CD14-positive monocyte (primary cell): Measurements from ENCODE around the gene GALNTL6. TPM values are rescaled to one million over a fixed set of nuclear protein-coding genes. Genes with fewer than 3 reads are reported as not detected.

ENCODE experiments used
- DNase-seq, 3 donors: peaks; one replicate each; pipeline ENCODE4 v3.0.0-alpha.2; 2011 to 2022
- H2AFZ ChIP-seq: 2 replicates; pipeline ENCODE4 v1.6.0; 2012; ENCODE audit warnings: mild to moderate bottlenecking, low read depth, low read length, inconsistent platforms; ENCODE audit not compliant: insufficient read depth, poor library complexity, severe bottlenecking
- H3K27ac ChIP-seq, 2 donors: 1 replicate in 1 of 2; 2 replicates in 1 of 2; pipeline ENCODE4 v1.5.1; 2012 to 2013; ENCODE audit warnings: low read length in 2 of 2, control low read depth in 1 of 2, inconsistent platforms in 1 of 2, low read depth in 1 of 2, mild to moderate bottlenecking in 1 of 2
- H3K27me3 ChIP-seq, 2 donors: one replicate each; pipeline versions ENCODE4 v1.6.0 to v1.6.1; 2011 to 2013; ENCODE audit warnings: low read length in 2 of 2; ENCODE audit not compliant: control insufficient read depth in 2 of 2, insufficient read depth in 2 of 2
- H3K36me3 ChIP-seq, 2 donors: replicated peaks in 1 of 2; 1 replicate in 1 of 2; 2 replicates in 1 of 2; pipeline versions ENCODE4 v1.5.1 to v1.6.1; 2012 to 2013; ENCODE audit warnings: low read length in 2 of 2, control low read depth in 1 of 2, inconsistent platforms in 1 of 2, mild to moderate bottlenecking in 1 of 2; ENCODE audit not compliant: insufficient read depth in 2 of 2, control insufficient read depth in 1 of 2
- H3K4me1 ChIP-seq, 2 donors: 1 replicate in 1 of 2; 2 replicates in 1 of 2; pipeline versions ENCODE4 v1.5.1 to v1.6.1; 2012 to 2013; ENCODE audit warnings: low read length in 2 of 2, control low read depth in 1 of 2, inconsistent platforms in 1 of 2, mild to moderate bottlenecking in 1 of 2, moderate library complexity in 1 of 2; ENCODE audit not compliant: insufficient read depth in 2 of 2, control insufficient read depth in 1 of 2
- H3K4me2 ChIP-seq: replicated peaks from 2 replicates; pipeline ENCODE3; 2012; ENCODE audit warnings: low read length, moderate library complexity, mild to moderate bottlenecking; ENCODE audit not compliant: poor library complexity, severe bottlenecking; ENCODE audit errors: extremely low read depth
- H3K4me3 ChIP-seq, 3 experiments: fragments of 200-600 bp in 1 of 3; sonication (generic) in 1 of 3; replicated peaks in 1 of 3; 1 replicate in 2 of 3; 2 replicates in 1 of 3; pipeline ENCODE4 v1.5.1; 2011 to 2013; ENCODE audit warnings: low read length in 3 of 3, mild to moderate bottlenecking in 3 of 3, control low read depth in 2 of 3, low read depth in 2 of 3, inconsistent platforms in 1 of 3, moderate library complexity in 1 of 3
- H3K79me2 ChIP-seq: 2 replicates; pipeline ENCODE4 v1.6.0; 2012; ENCODE audit warnings: mild to moderate bottlenecking, control low read depth, inconsistent platforms, low read length, moderate library complexity; ENCODE audit not compliant: insufficient read depth
- H3K9ac ChIP-seq: 2 replicates; pipeline ENCODE4 v1.6.0; 2017; ENCODE audit warnings: low read length, mild to moderate bottlenecking; ENCODE audit not compliant: insufficient read depth, poor library complexity, severe bottlenecking
- H3K9me3 ChIP-seq, 2 donors: replicated peaks in 1 of 2; 1 replicate in 1 of 2; 2 replicates in 1 of 2; pipeline versions ENCODE4 v1.5.1 to v1.6.1; 2012 to 2013; ENCODE audit warnings: low read length in 2 of 2, control low read depth in 1 of 2; ENCODE audit not compliant: control insufficient read depth in 1 of 2, insufficient read depth in 1 of 2
- H4K20me1 ChIP-seq: 2 replicates; pipeline ENCODE4 v1.6.0; 2012; ENCODE audit warnings: mild to moderate bottlenecking, low read length, control low read depth, moderate library complexity; ENCODE audit not compliant: insufficient read depth
- H3K27ac Mint-ChIP-seq, 7 donors: one replicate each; pipeline ENCODE4 v1.8.0; 2020; ENCODE audit warnings: mild to moderate bottlenecking in 7 of 7, mixed read lengths in 7 of 7, moderate library complexity in 6 of 7, inconsistent platforms in 2 of 7
- H3K27me3 Mint-ChIP-seq, 3 donors: one replicate each; pipeline ENCODE4 v1.8.0; 2021 to 2022; ENCODE audit warnings: low read depth in 3 of 3, mild to moderate bottlenecking in 3 of 3, mixed read lengths in 3 of 3, moderate library complexity in 3 of 3, inconsistent platforms in 1 of 3
- H3K36me3 Mint-ChIP-seq, 2 donors: one replicate each; pipeline ENCODE4 v1.8.0; 2020; ENCODE audit warnings: mixed read lengths in 2 of 2, inconsistent platforms in 1 of 2, mild to moderate bottlenecking in 1 of 2
- H3K4me1 Mint-ChIP-seq: one replicate; pipeline ENCODE4 v1.8.0; 2020; ENCODE audit warnings: mild to moderate bottlenecking, mixed read lengths
- H3K4me3 Mint-ChIP-seq, 2 donors: one replicate each; pipeline ENCODE4 v1.8.0; 2020; ENCODE audit warnings: mild to moderate bottlenecking in 2 of 2, mixed read lengths in 2 of 2, moderate library complexity in 1 of 2
- H3K9me3 Mint-ChIP-seq, 7 donors: one replicate each; pipeline ENCODE4 v1.8.0; 2020 to 2022; ENCODE audit warnings: mixed read lengths in 7 of 7, mild to moderate bottlenecking in 6 of 7, moderate library complexity in 6 of 7, inconsistent platforms in 2 of 7
- CTCF ChIP-seq: fragments of 200-600 bp; IDR thresholded peaks from one replicate; pipeline ENCODE4 v1.8.0; 2022; ENCODE audit warnings: antibody characterized with exemption, mild to moderate bottlenecking
- WGBS: methylation state at CpG from one replicate; pipeline ENCODE4 v1.1.5; 2013; ENCODE audit warnings: missing lambda C conversion rate; ENCODE audit not compliant: insufficient coverage; 5-methylcytosine and 5-hydroxymethylcytosine counted together
- intact Hi-C, 2 donors: fragments of 100-400 bp; cut with micrococcal nuclease; formaldehyde crosslinking; loops; one replicate each; pipeline versions ENCODE4 v1.15.0 to v1.15.1; 2023
- polyA plus RNA-seq, 3 donors: library from polyadenylated mRNA; depleted of rRNA in 1 of 3; unstranded in 2 of 3; stranded (reverse) in 1 of 3; fragments of 300-500 nt in 2 of 3; fragments of >200 nt in 1 of 3; fragmentation: Illumina TruSeq in 2 of 3; gene quantifications; 1 replicate in 2 of 3; 2 replicates in 1 of 3; pipeline ENCODE4 v1.2.3, GENCODE V29; 2012 to 2021

The GALNTL6 gene
- polyA plus RNA-seq, 3 donors = 0.05 TPM; not detected in 2

- peak overlapping the region in 1 of 7 donors; percentile 19 for H3K27ac Mint-ChIP-seq
- Histone ChIP-seq H3K27ac (peak overlapping the region in 1 of 2 donors; percentile 9), H4K20me1 (no peaks in the 10 kb centered on the region), H3K36me3 (no peaks in the 10 kb centered on the region), H3K4me1 (peaks cover 3 to 10% of the 10 kb centered on the region in 2 donors), H3K9me3 (no peaks in the 10 kb centered on the region), H3K9ac (no peak overlapping the region), H2AFZ (no peak overlapping the region), H3K4me3 (no peak overlapping the region), H3K79me2 (no peaks in the 10 kb centered on the region), H3K27me3 (no peaks in the 10 kb centered on the region), H3K4me2 (peak overlapping the region; percentile 14)
- H3K27me3 Mint-ChIP-seq = no peaks in the 10 kb centered on the region
- H3K4me1 Mint-ChIP-seq = peaks cover 18% of the 10 kb centered on the region
- H3K9me3 Mint-ChIP-seq = peaks cover 0 to 2% (median 0%) of the 10 kb centered on the region in 7 donors
- WGBS = 29% methylated on average over 2 of the region's 3 CpGs
- H3K36me3 Mint-ChIP-seq = no peaks in the 10 kb centered on the region
- TF ChIP-seq CTCF = no peak
- no peak for DNase-seq
- no peak overlapping the region for H3K4me3 Mint-ChIP-seq
- intact Hi-C loops = no loop called here
Observed at GRCh38 chr4:172207886-172208285, 394.7 kb downstream of the GALNTL6 start.

GRCh38 chr4:172220679-172221078, 407.5 kb downstream of the GALNTL6 start:
- Mint-ChIP-seq H3K4me3 (no peak overlapping the region), H3K36me3 (no peaks in the 10 kb centered on the region), H3K4me1 (no peaks in the 10 kb centered on the region), H3K27ac (no peak overlapping the region), H3K9me3 (peaks cover 0 to 2% (median 0%) of the 10 kb centered on the region in 7 donors), H3K27me3 (peaks cover 0 to 2% (median 0%) of the 10 kb centered on the region in 3 donors)
- H3K36me3 ChIP-seq = no peaks in the 10 kb centered on the region
- H2AFZ ChIP-seq = no peak overlapping the region
- H3K27ac ChIP-seq = no peak overlapping the region
- H4K20me1 ChIP-seq = no peaks in the 10 kb centered on the region
- DNase-seq = no peak
- H3K79me2 ChIP-seq = no peaks in the 10 kb centered on the region
- no peak overlapping the region for H3K9ac ChIP-seq
- no peaks in the 10 kb centered on the region for H3K4me1 ChIP-seq
- no peak overlapping the region for H3K4me3 ChIP-seq
- no peaks in the 10 kb centered on the region for H3K27me3 ChIP-seq
- no peaks in the 10 kb centered on the region for H3K9me3 ChIP-seq
- no peak overlapping the region for H3K4me2 ChIP-seq
- WGBS = no CpG with 5 or more reads among the region's 1 CpG
- intact Hi-C loops = no loop called here
- TF ChIP-seq CTCF = no peak
